GM18511 (cell line): ENCODE measurements around the gene IPP.
A peak's percentile ranks its signal among the peaks of the same experiment; 100 is the strongest.
"Not testable (repeated sequence)": the region's sequence is repeated elsewhere in the genome, so short reads cannot be mapped to it uniquely, and the experiment has no call there.

ENCODE experiments used
- ATAC-seq: cut with Tn5 transposase; IDR thresholded peaks from one replicate; pipeline ENCODE4 v1.9.1; 2021; ENCODE audit warnings: mild to moderate bottlenecking, moderate library complexity; ENCODE audit not compliant: unreplicated experiment

The IPP gene

GRCh38 chr1:45746922-45747321 lies 3.5 kb downstream of the IPP start:
- no peak for ATAC-seq

- not testable (repeated sequence) for ATAC-seq
These were observed 10.8 kb downstream of the IPP start for GRCh38 chr1:45739641-45740156.

GRCh38 chr1:45739137-45739536 lies 11.3 kb downstream of the IPP start:
- no peak for ATAC-seq

- ATAC-seq, result no peak
These were observed 19.6 kb downstream of the IPP start for GRCh38 chr1:45730780-45731319.

- ATAC-seq, result no peak
These were observed 20.2 kb downstream of the IPP start for GRCh38 chr1:45730075-45730779.

- ATAC-seq, result not testable (repeated sequence)
These were observed 24.4 kb downstream of the IPP start for GRCh38 chr1:45726007-45726406.

- no peak for ATAC-seq
These were observed 27.1 kb downstream of the IPP start for GRCh38 chr1:45723248-45723930.

GRCh38 chr1:45722809-45723208 lies 27.6 kb downstream of the IPP start:
- ATAC-seq, result no peak

- ATAC-seq, result no peak
These were observed 29.2 kb downstream of the IPP start for GRCh38 chr1:45721207-45721606.

- no peak for ATAC-seq
These were observed 32.2 kb downstream of the IPP start for GRCh38 chr1:45718289-45718688.

- not testable (repeated sequence) for ATAC-seq
These were observed 33.1 kb downstream of the IPP start for GRCh38 chr1:45717386-45717785.

GRCh38 chr1:45716700-45717099 lies 33.8 kb downstream of the IPP start:
- no peak for ATAC-seq

GRCh38 chr1:45713711-45714110 lies 36.7 kb downstream of the IPP start:
- no peak for ATAC-seq

GRCh38 chr1:45704637-45705036 lies 45.8 kb downstream of the IPP start:
- ATAC-seq, result no peak

- no peak for ATAC-seq
These were observed 55.6 kb downstream of the IPP start for GRCh38 chr1:45694823-45695222.

- not testable (repeated sequence) for ATAC-seq
These were observed 56.6 kb downstream of the IPP start for GRCh38 chr1:45693811-45694210.

- no peak for ATAC-seq
These were observed 62.4 kb downstream of the IPP start, which contains the start of gene TMEM69 for GRCh38 chr1:45687754-45688740. Gene TMEM69 (plus strand): TSS chr1:45688181. CDS start chr1:45691069, 2,888 bp downstream.

- peak; percentile 88 for ATAC-seq
These were observed 63.3 kb downstream of the IPP start for GRCh38 chr1:45687014-45687753.

- ATAC-seq, result peak; percentile 61
These were observed 64.0 kb downstream of the IPP start, which contains the start of gene GPBP1L1 for GRCh38 chr1:45686288-45687013. Gene GPBP1L1 (minus strand): TSS chr1:45686533. CDS start chr1:45659087, 27,446 bp downstream.
